ENCODE results near the gene TAOK1. TPM values are rescaled to one million over a fixed set of nuclear protein-coding genes. Genes with fewer than 3 reads are reported as not detected.

Gene TAOK1
- total RNA-seq, 1 donor from 2014 or later = 36.0 TPM

DNA sequence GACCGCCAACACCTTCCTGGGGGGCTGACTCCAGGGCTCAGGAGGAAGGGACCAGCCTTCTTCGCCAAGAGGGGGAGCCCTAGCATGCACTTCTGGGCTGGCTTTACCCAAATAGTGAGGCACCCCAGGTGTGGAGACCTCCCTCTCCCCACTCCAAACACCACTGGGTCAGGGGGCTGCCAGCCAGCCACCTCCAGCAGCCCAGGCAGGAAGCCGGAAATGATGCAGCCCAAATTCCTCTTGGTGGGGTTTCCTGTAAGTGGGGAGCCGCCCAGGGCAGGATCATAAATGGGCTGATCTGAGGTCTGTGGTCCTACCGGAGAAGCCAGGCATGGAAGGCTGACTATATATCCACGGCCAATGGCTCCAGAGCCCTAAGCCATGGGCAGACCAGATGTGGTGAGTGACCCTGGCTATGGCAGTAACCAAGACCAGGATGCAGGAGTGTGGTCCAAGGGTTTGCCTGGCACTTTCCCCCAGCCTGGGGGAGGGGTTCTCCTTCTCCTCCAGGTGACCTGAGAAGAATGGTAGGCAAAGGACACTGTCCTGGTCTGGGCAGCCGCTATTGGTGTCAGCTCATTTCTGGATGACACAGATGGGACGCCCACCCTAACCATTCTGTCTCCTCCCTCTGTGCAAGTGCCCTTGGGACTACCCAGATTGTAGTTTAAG lies 195.1 kb downstream of the TAOK1 start:
- no peaks in the 10 kb centered on the region for H3K27me3 ChIP-seq (ENCODE audit: control insufficient read depth in 3 of 3, insufficient read depth in 3 of 3, low read length in 3 of 3)
- peak overlapping the region; percentile 12 to 70 (median 47) for H3K9ac ChIP-seq (ENCODE audit: low read depth in 1 of 3, low read length in 3 of 3)
- peak overlapping the region; percentile 18 to 64 (median 62) for H3K4me3 ChIP-seq (ENCODE audit: low read length in 3 of 3)
- H3K9me3 ChIP-seq (ENCODE audit: control insufficient read depth in 3 of 3, low read length in 3 of 3) = no peaks in the 10 kb centered on the region
- H3K36me3 ChIP-seq (ENCODE audit: control insufficient read depth in 3 of 3, insufficient read depth in 3 of 3, low read length in 3 of 3) = peaks cover 5 to 18% (median 13%) of the 10 kb centered on the region in 3 donors
- peaks cover 65 to 83% (median 72%) of the 10 kb centered on the region in 3 donors for H3K4me1 ChIP-seq (ENCODE audit: control insufficient read depth in 3 of 3, insufficient read depth in 3 of 3, low read length in 3 of 3)
- H3K27ac ChIP-seq (ENCODE audit: low read depth, low read length) = peak overlapping the region; percentile 56

DNA sequence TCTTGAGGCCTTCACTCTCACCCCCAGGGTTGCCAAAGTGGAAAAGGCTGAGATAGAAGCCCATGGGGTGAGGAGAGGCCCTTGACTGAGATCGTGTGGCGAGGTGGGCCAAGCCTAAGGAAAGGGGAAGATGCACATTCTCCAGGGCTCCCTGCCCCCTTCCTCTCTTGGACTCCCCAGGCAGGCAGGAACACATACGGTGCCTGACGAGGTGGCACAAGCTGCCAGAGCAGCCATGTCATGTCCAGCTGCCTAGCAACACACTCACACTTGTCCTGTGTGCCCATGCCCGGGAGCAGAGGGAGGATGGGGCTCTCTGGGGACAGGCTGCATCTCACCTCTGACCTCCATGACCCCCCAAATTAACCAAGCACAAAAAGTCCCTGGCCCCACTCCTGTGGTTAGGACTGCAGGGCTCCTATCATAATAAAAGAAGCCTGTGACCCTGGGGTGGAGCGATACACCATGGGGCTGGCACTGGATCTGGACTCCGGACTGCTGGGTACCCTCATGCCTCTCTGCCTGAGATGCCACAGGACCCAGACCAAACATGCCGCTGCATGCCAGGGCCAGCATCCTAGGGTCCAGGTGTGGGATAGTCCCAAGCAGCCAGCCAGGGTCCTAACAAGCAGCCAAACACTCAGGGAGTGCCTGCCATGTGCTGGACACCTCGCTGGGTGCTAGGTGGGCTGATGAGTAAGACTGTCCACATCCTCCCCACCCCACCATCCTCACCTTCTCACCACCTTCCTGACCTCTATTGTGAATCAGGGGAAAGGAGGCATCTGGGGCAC lies 196.7 kb downstream of the TAOK1 start:
- Histone ChIP-seq H3K9me3 (ENCODE audit: control insufficient read depth in 3 of 3, low read length in 3 of 3) (no peaks in the 10 kb centered on the region), H3K27ac (ENCODE audit: low read depth, low read length) (no peak overlapping the region), H3K9ac (ENCODE audit: low read depth in 1 of 3, low read length in 3 of 3) (peak overlapping the region; percentile 35 to 88 (median 79)), H3K4me1 (ENCODE audit: control insufficient read depth in 3 of 3, insufficient read depth in 3 of 3, low read length in 3 of 3) (peaks cover 78 to 86% (median 83%) of the 10 kb centered on the region in 3 donors), H3K27me3 (ENCODE audit: control insufficient read depth in 3 of 3, insufficient read depth in 3 of 3, low read length in 3 of 3) (no peaks in the 10 kb centered on the region), H3K4me3 (ENCODE audit: low read length in 3 of 3) (peak overlapping the region; percentile 37 to 88 (median 51)), H3K36me3 (ENCODE audit: control insufficient read depth in 3 of 3, insufficient read depth in 3 of 3, low read length in 3 of 3) (peaks cover 3 to 12% (median 5%) of the 10 kb centered on the region in 3 donors)

DNA sequence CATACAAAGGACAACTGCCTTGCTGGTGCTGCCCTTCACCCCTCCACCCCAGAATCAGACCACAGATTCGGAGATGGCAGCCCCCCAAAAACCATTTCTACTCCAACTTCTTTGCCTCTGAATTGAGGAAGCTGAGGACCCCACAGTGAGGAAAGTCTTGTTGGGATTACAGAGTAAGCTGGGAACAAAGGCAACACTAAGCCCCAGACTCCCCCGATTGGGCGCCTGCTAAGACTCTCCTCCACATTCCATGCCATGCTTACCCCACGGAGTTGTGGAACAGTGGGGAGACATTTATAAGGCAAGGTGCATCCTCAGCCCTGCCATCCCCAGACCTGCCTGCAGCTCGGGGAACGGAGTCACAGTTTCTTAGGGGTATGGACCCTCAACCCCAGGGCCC lies 197.4 kb downstream of the TAOK1 start:
- H3K27ac ChIP-seq (ENCODE audit: low read depth, low read length) = peak overlapping the region; percentile 77
- H3K9me3 ChIP-seq (ENCODE audit: control insufficient read depth in 3 of 3, low read length in 3 of 3) = no peaks in the 10 kb centered on the region
- H3K36me3 ChIP-seq (ENCODE audit: control insufficient read depth in 3 of 3, insufficient read depth in 3 of 3, low read length in 3 of 3) = peaks cover 0 to 5% (median 0%) of the 10 kb centered on the region in 3 donors
- peak overlapping the region in 2 of 3 donors; percentile 79 to 88 for H3K9ac ChIP-seq (ENCODE audit: low read depth in 1 of 3, low read length in 3 of 3)
- peak overlapping the region; percentile 51 to 88 (median 87) for H3K4me3 ChIP-seq (ENCODE audit: low read length in 3 of 3)
- no peaks in the 10 kb centered on the region for H3K27me3 ChIP-seq (ENCODE audit: control insufficient read depth in 3 of 3, insufficient read depth in 3 of 3, low read length in 3 of 3)
- H3K4me1 ChIP-seq (ENCODE audit: control insufficient read depth in 3 of 3, insufficient read depth in 3 of 3, low read length in 3 of 3) = peaks cover 80 to 89% (median 86%) of the 10 kb centered on the region in 3 donors

DNA sequence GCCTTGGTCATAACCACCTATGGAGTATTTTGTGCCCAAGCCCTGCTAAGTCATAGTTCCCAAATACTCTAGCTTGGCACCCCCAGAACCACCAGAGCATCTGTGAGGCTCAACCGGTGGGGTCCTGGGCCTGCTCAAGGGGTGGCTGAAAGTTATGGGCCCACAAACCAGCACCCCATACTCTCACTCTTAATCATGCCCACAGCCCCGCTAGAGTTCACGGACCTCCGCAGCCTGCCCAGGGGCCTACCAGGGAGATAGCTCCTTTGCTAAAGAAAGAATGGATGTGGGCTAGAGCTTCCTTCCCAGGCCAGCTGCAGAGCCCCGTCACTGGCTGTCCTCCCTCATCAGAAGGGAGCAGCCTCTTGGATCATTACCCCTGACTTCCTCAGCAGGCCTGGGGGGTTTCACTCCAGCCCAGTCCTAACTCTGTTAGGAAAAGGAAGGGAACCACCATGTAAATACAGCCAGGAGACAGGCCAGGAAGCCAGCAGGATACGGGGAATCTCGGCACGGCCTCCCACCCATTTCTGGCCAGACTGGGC lies 197.9 kb downstream of the TAOK1 start:
- H3K9me3 ChIP-seq (ENCODE audit: control insufficient read depth in 3 of 3, low read length in 3 of 3) = no peaks in the 10 kb centered on the region
- H3K36me3 ChIP-seq (ENCODE audit: control insufficient read depth in 3 of 3, insufficient read depth in 3 of 3, low read length in 3 of 3) = peaks cover 0 to under 1% (median 0%) of the 10 kb centered on the region in 3 donors
- no peaks in the 10 kb centered on the region for H3K27me3 ChIP-seq (ENCODE audit: control insufficient read depth in 3 of 3, insufficient read depth in 3 of 3, low read length in 3 of 3)
- H3K9ac ChIP-seq (ENCODE audit: low read depth in 1 of 3, low read length in 3 of 3) = peak overlapping the region; percentile 79 to 91 (median 88)
- H3K4me1 ChIP-seq (ENCODE audit: control insufficient read depth in 3 of 3, insufficient read depth in 3 of 3, low read length in 3 of 3) = peaks cover 78 to 87% (median 85%) of the 10 kb centered on the region in 3 donors
- H3K27ac ChIP-seq (ENCODE audit: low read depth, low read length) = peak overlapping the region; percentile 77
- H3K4me3 ChIP-seq (ENCODE audit: low read length in 3 of 3) = peak overlapping the region; percentile 81 to 88 (median 87)

DNA sequence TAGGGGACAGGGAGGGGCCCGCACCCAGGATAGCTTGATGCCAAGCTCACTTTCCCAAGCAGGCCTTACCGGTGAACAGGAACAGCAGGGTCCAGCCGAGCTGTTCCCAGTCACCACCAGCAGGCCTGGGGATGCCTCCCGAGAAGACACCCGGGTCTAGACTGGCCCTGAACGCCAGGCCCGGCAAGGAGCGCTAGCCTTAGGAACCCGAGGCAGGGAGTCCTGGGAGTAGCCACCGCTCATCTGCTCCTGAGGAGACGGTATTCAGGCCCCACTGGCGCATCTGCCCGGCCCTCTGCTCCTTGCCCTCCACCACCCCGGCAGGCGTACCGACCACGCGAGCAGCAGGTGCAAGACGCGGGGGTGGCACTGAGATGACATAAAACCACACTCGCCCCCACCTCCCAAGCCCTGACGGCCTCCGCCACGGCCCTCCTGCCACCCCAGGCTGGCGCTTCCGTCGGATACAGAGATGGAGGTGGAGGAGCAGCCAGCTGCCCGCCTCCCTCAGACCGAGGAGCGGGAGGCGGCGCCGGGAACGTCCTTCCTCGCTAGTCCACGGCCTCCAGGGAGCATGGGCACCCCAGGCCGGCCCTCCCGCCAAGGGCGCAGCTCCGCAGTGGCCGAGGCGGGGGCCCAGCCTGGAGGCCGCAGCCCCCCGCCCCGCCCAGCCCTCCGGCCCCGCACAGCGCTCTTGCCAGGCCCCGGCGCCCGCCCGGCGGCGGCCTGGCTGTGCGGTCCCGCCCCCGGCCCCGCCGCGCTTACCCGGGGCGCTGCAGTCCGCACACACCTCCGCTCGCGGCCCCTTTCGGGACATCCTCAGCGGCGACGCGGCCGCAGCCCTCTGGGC lies 198.6 kb downstream of the TAOK1 start:
- Histone ChIP-seq H3K36me3 (ENCODE audit: control insufficient read depth in 3 of 3, insufficient read depth in 3 of 3, low read length in 3 of 3) (no peaks in the 10 kb centered on the region), H3K4me1 (ENCODE audit: control insufficient read depth in 3 of 3, insufficient read depth in 3 of 3, low read length in 3 of 3) (peaks cover 72 to 83% (median 79%) of the 10 kb centered on the region in 3 donors), H3K9me3 (ENCODE audit: control insufficient read depth in 3 of 3, low read length in 3 of 3) (no peaks in the 10 kb centered on the region), H3K27me3 (ENCODE audit: control insufficient read depth in 3 of 3, insufficient read depth in 3 of 3, low read length in 3 of 3) (no peaks in the 10 kb centered on the region), H3K9ac (ENCODE audit: low read depth in 1 of 3, low read length in 3 of 3) (peak overlapping the region; percentile 79 to 91 (median 88)), H3K27ac (ENCODE audit: low read depth, low read length) (peak overlapping the region; percentile 77), H3K4me3 (ENCODE audit: low read length in 3 of 3) (peak overlapping the region; percentile 81 to 88 (median 87))

DNA sequence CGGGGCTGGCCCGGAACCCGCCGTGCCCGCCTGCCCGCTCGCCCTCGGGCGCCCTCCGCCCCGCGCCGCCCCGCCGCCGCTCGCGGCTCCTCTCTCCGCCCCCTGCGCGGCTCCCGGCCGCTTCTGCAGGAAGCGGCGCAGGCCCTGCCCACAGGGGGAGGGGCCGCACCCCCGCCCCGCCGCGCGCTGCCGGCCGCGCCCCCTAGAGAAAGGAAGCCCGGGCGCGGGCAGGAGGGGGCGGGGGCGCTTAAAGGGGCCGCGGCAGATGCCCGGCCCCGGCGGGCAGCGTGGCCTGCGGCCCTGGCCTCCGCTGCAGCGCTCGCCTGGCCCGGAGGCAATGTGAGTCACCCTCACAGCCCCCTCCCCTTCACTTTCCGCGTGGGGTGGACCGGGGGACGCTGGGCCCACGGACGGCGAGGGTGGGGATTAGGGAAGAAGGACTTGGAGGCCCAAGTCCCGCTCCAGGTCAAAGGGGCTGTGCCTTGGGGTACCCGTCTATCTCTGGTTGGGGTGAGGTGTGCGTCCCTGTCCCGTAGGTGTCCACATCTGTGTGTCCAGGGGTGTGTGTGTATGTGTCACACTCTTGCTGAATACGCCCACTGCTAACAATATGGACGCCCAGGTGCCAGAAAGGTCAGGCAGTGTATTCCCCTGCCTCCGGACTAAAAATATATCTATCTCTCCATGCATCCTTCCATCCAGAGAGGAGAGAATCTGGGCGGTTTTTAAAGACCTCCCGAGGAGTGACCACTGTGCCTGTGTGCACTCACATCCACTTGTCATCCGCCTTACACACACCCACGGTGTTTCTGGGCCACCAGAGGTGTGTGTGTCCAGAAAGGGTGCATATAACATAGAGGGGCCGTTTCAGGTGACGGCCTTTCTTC lies 199.6 kb downstream of the TAOK1 start, which contains the start of gene GIT1:
TSS of gene GIT1 (minus strand) at position 125 of the 887 bp plus-strand sequence. CDS start 270 bp downstream, outside the sequence.
- no peaks in the 10 kb centered on the region for H3K36me3 ChIP-seq (ENCODE audit: control insufficient read depth in 3 of 3, insufficient read depth in 3 of 3, low read length in 3 of 3)
- H3K9ac ChIP-seq (ENCODE audit: low read depth in 1 of 3, low read length in 3 of 3) = peak within 1 kb of the TSS; percentile 79 to 91 (median 90)

DNA sequence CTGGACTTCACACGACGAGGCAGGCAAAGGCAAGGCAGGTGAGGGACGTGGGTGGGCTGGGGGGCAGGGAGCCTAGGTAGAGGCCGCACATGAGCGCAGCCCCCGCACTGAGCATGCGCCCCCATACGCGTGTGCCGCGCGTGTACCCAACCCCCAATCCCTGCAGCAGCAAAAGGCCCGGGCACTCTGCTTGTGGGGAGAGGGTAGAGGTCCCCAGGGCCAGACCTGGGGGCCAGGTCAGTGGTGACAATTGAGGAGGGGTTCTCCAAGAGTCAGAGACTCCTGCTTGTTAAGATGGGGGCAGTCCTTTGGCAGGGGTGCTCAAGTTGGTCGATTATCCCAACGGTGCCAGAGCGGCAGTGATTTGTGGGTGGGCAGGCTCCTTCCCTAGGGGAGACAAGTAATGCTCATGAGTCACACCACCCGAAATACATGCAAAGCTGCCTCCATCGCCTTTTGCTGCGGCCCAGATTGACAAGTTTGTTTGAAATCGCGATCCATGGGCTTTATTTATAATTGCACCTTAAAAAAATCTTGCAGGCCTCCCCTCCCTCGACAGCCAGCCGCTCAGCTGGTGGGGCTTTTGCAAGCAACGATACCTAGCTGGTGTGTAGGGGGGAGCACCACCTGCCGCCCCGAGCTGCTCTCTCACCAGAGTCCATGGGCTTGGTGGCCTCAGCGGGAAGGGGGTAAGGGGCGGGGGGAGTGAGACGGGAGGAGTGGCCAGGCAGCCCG lies 200.4 kb downstream of the TAOK1 start:
- H3K9ac ChIP-seq (ENCODE audit: low read depth in 1 of 3, low read length in 3 of 3) = peak overlapping the region; percentile 73 to 90 (median 83)
- H3K4me3 ChIP-seq (ENCODE audit: low read length in 3 of 3) = peak overlapping the region; percentile 76 to 88 (median 81)
- H3K27ac ChIP-seq (ENCODE audit: low read depth, low read length) = peak overlapping the region; percentile 77
- no peaks in the 10 kb centered on the region for H3K36me3 ChIP-seq (ENCODE audit: control insufficient read depth in 3 of 3, insufficient read depth in 3 of 3, low read length in 3 of 3)
- H3K4me1 ChIP-seq (ENCODE audit: control insufficient read depth in 3 of 3, insufficient read depth in 3 of 3, low read length in 3 of 3) = peaks cover 71 to 81% (median 72%) of the 10 kb centered on the region in 3 donors
- H3K27me3 ChIP-seq (ENCODE audit: control insufficient read depth in 3 of 3, insufficient read depth in 3 of 3, low read length in 3 of 3) = no peaks in the 10 kb centered on the region
- H3K9me3 ChIP-seq (ENCODE audit: control insufficient read depth in 3 of 3, low read length in 3 of 3) = no peaks in the 10 kb centered on the region

More for the DNA sequence above, 199.6 kb downstream of the TAOK1 start, which contains the start of gene GIT1:
- Histone ChIP-seq H3K27ac (ENCODE audit: low read depth, low read length) (peak within 1 kb of the TSS; percentile 77), H3K4me3 (ENCODE audit: low read length in 3 of 3) (peak within 1 kb of the TSS; percentile 81 to 88 (median 88)), H3K4me1 (ENCODE audit: control insufficient read depth in 3 of 3, insufficient read depth in 3 of 3, low read length in 3 of 3) (peaks cover 71 to 83% (median 76%) of the 10 kb centered on the region in 3 donors), H3K9me3 (ENCODE audit: control insufficient read depth in 3 of 3, low read length in 3 of 3) (no peaks in the 10 kb centered on the region), H3K27me3 (ENCODE audit: control insufficient read depth in 3 of 3, insufficient read depth in 3 of 3, low read length in 3 of 3) (no peaks in the 10 kb centered on the region)

DNA sequence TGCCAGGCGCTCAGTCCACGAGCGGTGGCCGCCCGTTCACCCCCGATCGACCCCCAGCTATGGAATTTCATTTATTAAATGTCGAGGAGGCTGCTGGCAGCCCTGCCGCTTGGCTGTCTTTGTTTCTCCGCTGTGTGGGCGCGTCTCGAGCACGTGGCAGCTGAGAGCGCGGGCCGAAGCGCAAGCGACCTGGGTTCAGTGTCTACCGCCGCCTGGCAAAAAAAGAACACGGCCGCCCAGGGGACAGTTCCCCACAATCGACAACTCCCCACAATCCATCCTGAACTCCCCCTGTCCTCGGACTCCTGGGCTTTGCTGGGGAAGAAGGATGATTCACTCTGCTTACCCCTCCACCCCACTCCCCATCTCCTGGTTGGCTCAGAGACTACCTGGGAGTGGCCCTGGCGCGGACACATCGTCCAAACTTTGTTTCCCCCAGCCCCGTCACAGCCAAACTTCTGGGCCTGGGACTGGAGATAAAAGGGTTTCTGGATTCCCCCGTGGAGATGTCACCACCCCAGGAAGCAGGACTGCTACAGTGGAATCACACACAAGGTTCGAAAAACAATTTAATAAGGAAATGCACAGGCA lies 201.1 kb downstream of the TAOK1 start:
- Histone ChIP-seq H3K27me3 (ENCODE audit: control insufficient read depth in 3 of 3, insufficient read depth in 3 of 3, low read length in 3 of 3) (no peaks in the 10 kb centered on the region), H3K9ac (ENCODE audit: low read depth in 1 of 3, low read length in 3 of 3) (peak overlapping the region in 2 of 3 donors; percentile 69 to 90), H3K4me3 (ENCODE audit: low read length in 3 of 3) (peak overlapping the region; percentile 69 to 88 (median 81)), H3K36me3 (ENCODE audit: control insufficient read depth in 3 of 3, insufficient read depth in 3 of 3, low read length in 3 of 3) (no peaks in the 10 kb centered on the region), H3K27ac (ENCODE audit: low read depth, low read length) (peak overlapping the region; percentile 77), H3K9me3 (ENCODE audit: control insufficient read depth in 3 of 3, low read length in 3 of 3) (no peaks in the 10 kb centered on the region), H3K4me1 (ENCODE audit: control insufficient read depth in 3 of 3, insufficient read depth in 3 of 3, low read length in 3 of 3) (peaks cover 71 to 80% (median 74%) of the 10 kb centered on the region in 3 donors)

Data from skeletal muscle tissue (tissue), 4 donors.